CD14-positive monocyte (primary cell): ENCODE measurements around the gene DNAH14. TPM values are rescaled to one million over a fixed set of nuclear protein-coding genes. Genes with fewer than 3 reads are reported as not detected.

Experiments
- DNase-seq, 3 donors: peaks; one replicate each; pipeline ENCODE4 v3.0.0-alpha.2; 2011 to 2022
- H2AFZ ChIP-seq: 2 replicates; pipeline ENCODE4 v1.6.0; 2012; ENCODE audit warnings: mild to moderate bottlenecking, low read depth, low read length, inconsistent platforms; ENCODE audit not compliant: insufficient read depth, poor library complexity, severe bottlenecking
- H3K27ac ChIP-seq, 2 donors: 1 replicate in 1 of 2; 2 replicates in 1 of 2; pipeline ENCODE4 v1.5.1; 2012 to 2013; ENCODE audit warnings: low read length in 2 of 2, control low read depth in 1 of 2, inconsistent platforms in 1 of 2, low read depth in 1 of 2, mild to moderate bottlenecking in 1 of 2
- H3K27me3 ChIP-seq, 2 donors: one replicate each; pipeline versions ENCODE4 v1.6.0 to v1.6.1; 2011 to 2013; ENCODE audit warnings: low read length in 2 of 2; ENCODE audit not compliant: control insufficient read depth in 2 of 2, insufficient read depth in 2 of 2
- H3K36me3 ChIP-seq, 2 donors: replicated peaks in 1 of 2; 1 replicate in 1 of 2; 2 replicates in 1 of 2; pipeline versions ENCODE4 v1.5.1 to v1.6.1; 2012 to 2013; ENCODE audit warnings: low read length in 2 of 2, control low read depth in 1 of 2, inconsistent platforms in 1 of 2, mild to moderate bottlenecking in 1 of 2; ENCODE audit not compliant: insufficient read depth in 2 of 2, control insufficient read depth in 1 of 2
- H3K4me1 ChIP-seq, 2 donors: 1 replicate in 1 of 2; 2 replicates in 1 of 2; pipeline versions ENCODE4 v1.5.1 to v1.6.1; 2012 to 2013; ENCODE audit warnings: low read length in 2 of 2, control low read depth in 1 of 2, inconsistent platforms in 1 of 2, mild to moderate bottlenecking in 1 of 2, moderate library complexity in 1 of 2; ENCODE audit not compliant: insufficient read depth in 2 of 2, control insufficient read depth in 1 of 2
- H3K4me2 ChIP-seq: replicated peaks from 2 replicates; pipeline ENCODE3; 2012; ENCODE audit warnings: low read length, moderate library complexity, mild to moderate bottlenecking; ENCODE audit not compliant: poor library complexity, severe bottlenecking; ENCODE audit errors: extremely low read depth
- H3K4me3 ChIP-seq, 3 experiments: fragments of 200-600 bp in 1 of 3; sonication (generic) in 1 of 3; replicated peaks in 1 of 3; 1 replicate in 2 of 3; 2 replicates in 1 of 3; pipeline ENCODE4 v1.5.1; 2011 to 2013; ENCODE audit warnings: low read length in 3 of 3, mild to moderate bottlenecking in 3 of 3, control low read depth in 2 of 3, low read depth in 2 of 3, inconsistent platforms in 1 of 3, moderate library complexity in 1 of 3
- H3K79me2 ChIP-seq: 2 replicates; pipeline ENCODE4 v1.6.0; 2012; ENCODE audit warnings: mild to moderate bottlenecking, control low read depth, inconsistent platforms, low read length, moderate library complexity; ENCODE audit not compliant: insufficient read depth
- H3K9ac ChIP-seq: 2 replicates; pipeline ENCODE4 v1.6.0; 2017; ENCODE audit warnings: low read length, mild to moderate bottlenecking; ENCODE audit not compliant: insufficient read depth, poor library complexity, severe bottlenecking
- H3K9me3 ChIP-seq, 2 donors: replicated peaks in 1 of 2; 1 replicate in 1 of 2; 2 replicates in 1 of 2; pipeline versions ENCODE4 v1.5.1 to v1.6.1; 2012 to 2013; ENCODE audit warnings: low read length in 2 of 2, control low read depth in 1 of 2; ENCODE audit not compliant: control insufficient read depth in 1 of 2, insufficient read depth in 1 of 2
- H4K20me1 ChIP-seq: 2 replicates; pipeline ENCODE4 v1.6.0; 2012; ENCODE audit warnings: mild to moderate bottlenecking, low read length, control low read depth, moderate library complexity; ENCODE audit not compliant: insufficient read depth
- H3K27ac Mint-ChIP-seq, 7 donors: one replicate each; pipeline ENCODE4 v1.8.0; 2020; ENCODE audit warnings: mild to moderate bottlenecking in 7 of 7, mixed read lengths in 7 of 7, moderate library complexity in 6 of 7, inconsistent platforms in 2 of 7
- H3K27me3 Mint-ChIP-seq, 3 donors: one replicate each; pipeline ENCODE4 v1.8.0; 2021 to 2022; ENCODE audit warnings: low read depth in 3 of 3, mild to moderate bottlenecking in 3 of 3, mixed read lengths in 3 of 3, moderate library complexity in 3 of 3, inconsistent platforms in 1 of 3
- H3K36me3 Mint-ChIP-seq, 2 donors: one replicate each; pipeline ENCODE4 v1.8.0; 2020; ENCODE audit warnings: mixed read lengths in 2 of 2, inconsistent platforms in 1 of 2, mild to moderate bottlenecking in 1 of 2
- H3K4me1 Mint-ChIP-seq: one replicate; pipeline ENCODE4 v1.8.0; 2020; ENCODE audit warnings: mild to moderate bottlenecking, mixed read lengths
- H3K4me3 Mint-ChIP-seq, 2 donors: one replicate each; pipeline ENCODE4 v1.8.0; 2020; ENCODE audit warnings: mild to moderate bottlenecking in 2 of 2, mixed read lengths in 2 of 2, moderate library complexity in 1 of 2
- H3K9me3 Mint-ChIP-seq, 7 donors: one replicate each; pipeline ENCODE4 v1.8.0; 2020 to 2022; ENCODE audit warnings: mixed read lengths in 7 of 7, mild to moderate bottlenecking in 6 of 7, moderate library complexity in 6 of 7, inconsistent platforms in 2 of 7
- CTCF ChIP-seq: fragments of 200-600 bp; IDR thresholded peaks from one replicate; pipeline ENCODE4 v1.8.0; 2022; ENCODE audit warnings: antibody characterized with exemption, mild to moderate bottlenecking
- WGBS: methylation state at CpG from one replicate; pipeline ENCODE4 v1.1.5; 2013; ENCODE audit warnings: missing lambda C conversion rate; ENCODE audit not compliant: insufficient coverage; 5-methylcytosine and 5-hydroxymethylcytosine counted together
- intact Hi-C, 2 donors: fragments of 100-400 bp; cut with micrococcal nuclease; formaldehyde crosslinking; loops; one replicate each; pipeline versions ENCODE4 v1.15.0 to v1.15.1; 2023
- polyA plus RNA-seq, 3 donors: library from polyadenylated mRNA; depleted of rRNA in 1 of 3; unstranded in 2 of 3; stranded (reverse) in 1 of 3; fragments of 300-500 nt in 2 of 3; fragments of >200 nt in 1 of 3; fragmentation: Illumina TruSeq in 2 of 3; gene quantifications; 1 replicate in 2 of 3; 2 replicates in 1 of 3; pipeline ENCODE4 v1.2.3, GENCODE V29; 2012 to 2021

Gene DNAH14
- polyA plus RNA-seq, 3 donors: 0.83 TPM; not detected in 2

DNA sequence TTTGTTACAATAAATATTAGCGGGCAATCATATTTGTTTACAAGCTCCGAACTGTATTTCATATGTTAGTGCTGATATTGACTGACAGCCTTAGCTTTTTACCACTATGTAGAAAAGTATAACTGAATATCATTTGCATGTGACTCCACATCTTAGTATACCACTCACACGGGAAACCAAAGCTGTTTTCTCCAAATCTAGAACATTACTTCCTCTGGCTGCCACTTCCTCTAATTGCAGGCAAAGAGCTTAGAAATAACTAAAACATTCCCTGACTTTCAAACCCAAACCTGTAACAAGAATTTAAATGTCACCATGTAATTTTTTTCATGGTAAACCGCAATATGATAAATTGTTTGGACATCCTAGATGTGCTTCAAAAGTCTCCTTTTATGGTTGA is 323.7 kb downstream of the DNAH14 start:
- Mint-ChIP-seq H3K9me3 (peaks cover 0 to 13% (median 2%) of the 10 kb centered on the region in 7 donors), H3K4me1 (peaks cover 14% of the 10 kb centered on the region), H3K4me3 (no peak overlapping the region), H3K27ac (no peak overlapping the region), H3K27me3 (peaks cover 0 to 5% (median 2%) of the 10 kb centered on the region in 3 donors), H3K36me3 (no peaks in the 10 kb centered on the region)
- H3K9ac ChIP-seq: no peak overlapping the region
- peaks cover 14 to 15% of the 10 kb centered on the region in 2 donors for H3K4me1 ChIP-seq
- intact Hi-C loops: no loop called here
- no peaks in the 10 kb centered on the region for H4K20me1 ChIP-seq
- H3K4me3 ChIP-seq: no peak overlapping the region
- peak; percentile 48 for TF ChIP-seq CTCF
- WGBS: no CpG with 5 or more reads among the region's 4 CpGs
- DNase-seq: peak in 1 of 3 donors; percentile 6
- H3K79me2 ChIP-seq: no peaks in the 10 kb centered on the region
- H3K36me3 ChIP-seq: no peaks in the 10 kb centered on the region
- H2AFZ ChIP-seq: no peak overlapping the region
- no peak overlapping the region for H3K4me2 ChIP-seq
- no peak overlapping the region for H3K27ac ChIP-seq
- H3K9me3 ChIP-seq: no peaks in the 10 kb centered on the region
- H3K27me3 ChIP-seq: peaks cover 0 to 3% of the 10 kb centered on the region in 2 donors

GRCh38 chr1:225253784-225254183 is 324.3 kb downstream of the DNAH14 start:
- Histone ChIP-seq H3K4me3 (no peak overlapping the region), H3K27ac (no peak overlapping the region), H3K27me3 (peaks cover 0 to 3% of the 10 kb centered on the region in 2 donors), H3K4me2 (no peak overlapping the region), H3K9me3 (no peaks in the 10 kb centered on the region), H4K20me1 (no peaks in the 10 kb centered on the region), H3K79me2 (no peaks in the 10 kb centered on the region), H3K9ac (no peak overlapping the region), H2AFZ (no peak overlapping the region), H3K4me1 (peaks cover 14 to 15% of the 10 kb centered on the region in 2 donors), H3K36me3 (no peaks in the 10 kb centered on the region)
- intact Hi-C loops: no loop called here
- no peak for TF ChIP-seq CTCF
- H3K36me3 Mint-ChIP-seq: no peaks in the 10 kb centered on the region
- H3K4me1 Mint-ChIP-seq: peaks cover 14% of the 10 kb centered on the region
- peaks cover 0 to 13% (median 2%) of the 10 kb centered on the region in 7 donors for H3K9me3 Mint-ChIP-seq
- H3K4me3 Mint-ChIP-seq: no peak overlapping the region
- no CpG with 5 or more reads among the region's 3 CpGs for WGBS
- DNase-seq: no peak
- H3K27me3 Mint-ChIP-seq: peaks cover 0 to 5% (median 2%) of the 10 kb centered on the region in 3 donors
- H3K27ac Mint-ChIP-seq: no peak overlapping the region
